ENCODE measurements around the gene SDK1. TPM values are rescaled to one million over a fixed set of nuclear protein-coding genes. Genes with fewer than 3 reads are reported as not detected.

Gene SDK1
- total RNA-seq, 2 experiments from 2014 or later, result 0.19 to 0.36 TPM

DNA sequence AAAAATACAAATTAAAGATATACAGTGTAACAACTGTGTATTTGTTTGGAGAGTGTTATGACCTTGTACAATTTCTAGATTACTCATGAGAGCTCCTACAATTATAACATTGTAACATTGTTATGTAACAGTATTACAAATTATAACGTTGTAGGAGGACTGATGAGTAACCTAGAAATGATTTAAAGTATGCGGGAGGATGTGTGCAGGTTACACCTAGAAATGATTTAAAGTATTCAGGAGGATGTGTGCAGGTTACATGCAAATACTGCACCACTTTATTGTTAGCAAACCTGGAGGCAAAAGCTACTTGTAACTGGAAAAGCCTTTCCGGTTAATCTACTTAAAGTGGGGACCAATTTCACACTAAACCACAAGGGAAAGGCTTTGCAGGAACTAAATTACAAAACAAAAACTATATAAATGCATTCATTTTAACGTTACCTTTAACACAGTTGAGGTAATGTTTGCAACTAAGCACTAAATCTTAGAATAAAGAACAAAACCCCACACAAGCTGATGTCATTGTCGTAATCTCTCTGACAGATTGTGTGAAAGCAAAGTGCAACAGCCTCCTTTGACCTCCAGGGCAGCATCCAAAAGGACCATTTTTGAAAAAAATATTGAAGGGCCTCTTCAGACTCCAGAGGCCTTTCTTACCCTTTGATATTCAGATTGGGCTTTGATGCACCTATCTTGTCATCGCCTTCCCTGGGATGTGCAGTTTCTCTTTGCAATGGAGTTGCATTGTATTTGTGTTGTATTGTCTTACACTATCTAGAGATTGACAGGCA, 858.9 kb downstream of the SDK1 start:
- ChIA-PET POLR2A (no interaction called here), CTCF (ENCODE audit: unreplicated experiment) (no interaction called here)
- Histone ChIP-seq H4K20me1 (ENCODE audit: insufficient read depth, low read length) (no peaks in the 10 kb centered on the region), H2AFZ (ENCODE audit: low read length) (no peak overlapping the region), H3K79me2 (ENCODE audit: insufficient read depth, low read depth, low read length) (no peaks in the 10 kb centered on the region), H3K27ac (ENCODE audit: low read depth, low read length, poor library complexity, severe bottlenecking) (no peak overlapping the region), H3K4me3 (ENCODE audit: low read depth, low read length, poor library complexity, severe bottlenecking) (no peak overlapping the region), H3K4me2 (ENCODE audit: low read length) (no peak overlapping the region), H3K4me1 (ENCODE audit: insufficient read depth, low read length, poor library complexity, severe bottlenecking) (no peaks in the 10 kb centered on the region), H3K9me3 (ENCODE audit: low read length) (no peaks in the 10 kb centered on the region), H3K36me3 (ENCODE audit: insufficient read depth, low read length) (no peaks in the 10 kb centered on the region), H3K9me2 (ENCODE audit: insufficient read depth, low read length) (no peaks in the 10 kb centered on the region)
- BruUV-seq (replicated peaks), result no TSS peak
- TF ChIP-seq, protein P1, sequence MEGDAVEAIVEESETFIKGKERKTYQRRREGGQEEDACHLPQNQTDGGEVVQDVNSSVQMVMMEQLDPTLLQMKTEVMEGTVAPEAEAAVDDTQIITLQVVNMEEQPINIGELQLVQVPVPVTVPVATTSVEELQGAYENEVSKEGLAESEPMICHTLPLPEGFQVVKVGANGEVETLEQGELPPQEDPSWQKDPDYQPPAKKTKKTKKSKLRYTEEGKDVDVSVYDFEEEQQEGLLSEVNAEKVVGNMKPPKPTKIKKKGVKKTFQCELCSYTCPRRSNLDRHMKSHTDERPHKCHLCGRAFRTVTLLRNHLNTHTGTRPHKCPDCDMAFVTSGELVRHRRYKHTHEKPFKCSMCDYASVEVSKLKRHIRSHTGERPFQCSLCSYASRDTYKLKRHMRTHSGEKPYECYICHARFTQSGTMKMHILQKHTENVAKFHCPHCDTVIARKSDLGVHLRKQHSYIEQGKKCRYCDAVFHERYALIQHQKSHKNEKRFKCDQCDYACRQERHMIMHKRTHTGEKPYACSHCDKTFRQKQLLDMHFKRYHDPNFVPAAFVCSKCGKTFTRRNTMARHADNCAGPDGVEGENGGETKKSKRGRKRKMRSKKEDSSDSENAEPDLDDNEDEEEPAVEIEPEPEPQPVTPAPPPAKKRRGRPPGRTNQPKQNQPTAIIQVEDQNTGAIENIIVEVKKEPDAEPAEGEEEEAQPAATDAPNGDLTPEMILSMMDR (conservative IDR thresholded peaks at IDR 0.05; ENCODE audit: low read length), result no peak
- no peak for TF ChIP-seq EZH2phosphoT487 (IDR thresholded peaks at IDR 0.05; ENCODE audit: borderline replicate concordance, low read depth, low read length)
- DNase-seq (ENCODE audit: low spot score), result no peak
- intact Hi-C loops (cut with micrococcal nuclease; ENCODE audit: unreplicated experiment), result no loop called here

- TF ChIP-seq, protein P1 (conservative IDR thresholded peaks at IDR 0.05; ENCODE audit: low read length), result no peak
- TF ChIP-seq EZH2phosphoT487 (IDR thresholded peaks at IDR 0.05; ENCODE audit: borderline replicate concordance, low read depth, low read length), result no peak
- no peaks in the 10 kb centered on the region for H4K20me1 ChIP-seq (ENCODE audit: insufficient read depth, low read length)
- BruUV-seq (replicated peaks), result no TSS peak
- H3K36me3 ChIP-seq (ENCODE audit: insufficient read depth, low read length), result no peaks in the 10 kb centered on the region
- no peak overlapping the region for H3K4me2 ChIP-seq (ENCODE audit: low read length)
- H3K4me1 ChIP-seq (ENCODE audit: insufficient read depth, low read length, poor library complexity, severe bottlenecking), result no peaks in the 10 kb centered on the region
- no peaks in the 10 kb centered on the region for H3K9me2 ChIP-seq (ENCODE audit: insufficient read depth, low read length)
- H2AFZ ChIP-seq (ENCODE audit: low read length), result no peak overlapping the region
- ChIA-PET CTCF (ENCODE audit: unreplicated experiment) (no interaction called here), POLR2A (no interaction called here)
- H3K27ac ChIP-seq (ENCODE audit: low read depth, low read length, poor library complexity, severe bottlenecking), result no peak overlapping the region
- H3K9me3 ChIP-seq (ENCODE audit: low read length), result no peaks in the 10 kb centered on the region
- intact Hi-C loops (cut with micrococcal nuclease; ENCODE audit: unreplicated experiment), result no loop called here
- DNase-seq (ENCODE audit: low spot score), result no peak
- H3K79me2 ChIP-seq (ENCODE audit: insufficient read depth, low read depth, low read length), result no peaks in the 10 kb centered on the region
- H3K4me3 ChIP-seq (ENCODE audit: low read depth, low read length, poor library complexity, severe bottlenecking), result no peak overlapping the region
These were observed 862.0 kb downstream of the SDK1 start for GRCh38 chr7:4162884-4163564.

Measured in OCI-LY7 (cell line).